NCI-H2081 (cell line): Measurements from ENCODE around the gene ALKBH8.
"Not testable (repeated sequence)": the region's sequence is repeated elsewhere in the genome, so short reads cannot be mapped to it uniquely, and the experiment has no call there.

Source experiments
- DNase-seq, 2 experiments: peaks; one replicate each; lab custom pipeline; 2025; lab: John Stamatoyannopoulos, UW

Gene ALKBH8

GRCh38 chr11:107577346-107577711 is 11.8 kb upstream of the ALKBH8 start:
- DNase-seq: no peak

DNA sequence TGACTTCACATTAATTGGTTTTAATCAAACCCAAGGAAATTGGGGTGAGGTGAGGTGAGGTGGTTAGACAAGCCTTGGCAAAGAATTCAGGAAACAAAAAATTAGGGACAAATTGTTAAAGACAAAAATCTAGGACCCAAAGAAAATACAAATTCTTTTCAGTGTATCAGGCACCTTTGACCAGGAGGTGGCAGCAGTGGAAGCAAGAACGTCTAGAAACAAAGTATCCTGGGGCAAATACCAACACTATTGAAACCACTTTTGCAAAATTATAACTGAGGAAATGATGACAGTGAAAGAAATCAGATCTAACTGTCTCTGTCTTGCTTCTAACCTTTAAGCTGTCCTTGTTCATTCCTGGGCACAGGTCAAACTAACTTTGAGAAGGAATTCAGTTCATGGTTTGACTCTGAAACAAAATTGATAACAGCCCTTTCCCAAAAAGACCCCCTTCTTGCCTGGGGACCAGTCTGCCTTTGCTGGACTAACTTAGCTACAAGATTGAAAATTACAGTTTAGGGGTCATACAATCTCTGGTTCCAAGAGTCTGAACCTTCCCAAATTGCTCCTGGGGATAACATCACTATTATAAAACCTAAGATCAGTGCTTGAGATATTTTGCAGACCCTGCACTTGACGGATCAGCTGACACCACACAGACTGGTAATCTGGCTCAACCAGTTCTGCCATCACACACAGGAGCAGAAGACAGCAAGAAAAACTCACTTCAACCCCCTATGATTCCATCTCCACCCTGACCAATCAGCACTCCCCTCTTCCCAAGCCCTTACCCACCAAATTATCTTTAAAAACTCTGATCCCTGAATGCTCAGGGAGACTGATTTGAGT is 11.2 kb upstream of the ALKBH8 start:
- DNase-seq: peak; percentile 4 to 37

DNA sequence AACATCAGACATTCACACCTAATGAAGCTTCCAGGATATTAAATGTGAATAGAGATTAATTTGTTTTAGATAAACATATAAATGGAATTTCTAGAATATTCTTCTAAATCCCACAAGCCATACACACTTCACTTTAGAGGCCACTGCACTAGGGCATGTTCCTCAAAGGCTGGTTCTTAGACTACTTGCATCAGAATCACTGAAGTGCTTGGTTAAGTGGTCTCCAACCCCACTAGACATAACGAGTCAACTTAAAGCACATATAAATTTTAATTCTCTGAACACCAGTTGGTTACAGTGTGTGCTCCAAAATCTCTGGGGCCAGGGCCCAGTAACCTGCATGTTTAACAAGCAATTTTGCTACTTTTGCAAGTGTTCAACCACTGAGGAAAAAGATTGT is 7.9 kb upstream of the ALKBH8 start:
- DNase-seq: no peak

DNA sequence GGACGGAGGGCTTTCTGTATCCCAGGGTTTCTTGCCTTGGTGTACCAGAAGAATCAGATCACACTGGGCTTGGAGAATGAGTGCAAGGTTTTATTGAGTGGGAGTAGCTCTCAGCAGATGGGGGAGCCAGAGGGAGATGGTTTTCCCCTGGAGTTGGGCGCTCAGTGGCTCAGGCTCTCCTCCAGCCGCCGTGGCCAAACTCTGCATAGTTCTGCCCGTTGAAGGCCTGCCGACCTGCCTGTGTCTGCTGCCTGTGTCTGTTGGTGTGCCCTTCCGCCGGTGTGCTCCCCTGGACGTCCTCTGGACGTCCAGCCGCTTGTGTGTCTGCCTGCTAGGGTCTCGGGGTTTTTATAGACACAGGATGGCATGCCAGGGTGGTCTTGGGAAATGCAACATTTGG is 4.5 kb upstream of the ALKBH8 start:
- DNase-seq: no peak

- DNase-seq: no peak
Measured at GRCh38 chr11:107567739-107568335, 2.3 kb upstream of the ALKBH8 start.

DNA sequence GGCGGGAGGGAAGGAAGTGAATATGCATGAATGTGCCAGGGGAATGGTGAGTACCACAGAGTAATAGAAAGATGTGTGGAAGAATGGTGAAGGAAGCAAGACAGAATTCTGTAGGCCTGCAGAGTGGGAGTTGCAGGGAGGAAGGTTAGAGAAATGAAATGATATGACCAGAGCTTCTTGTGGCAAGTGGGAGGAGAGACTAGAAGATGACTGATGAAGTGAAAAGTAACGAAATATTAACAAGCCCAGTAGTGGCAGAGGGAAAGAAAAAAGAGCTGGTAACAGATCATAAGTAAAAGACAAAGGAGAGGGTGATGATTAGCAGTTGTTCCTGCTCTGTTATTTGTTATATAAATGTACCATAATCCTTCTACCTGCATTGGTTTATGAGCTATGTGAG is 1.0 kb upstream of the ALKBH8 start:
- no peak for DNase-seq

- DNase-seq: not testable (repeated sequence)
Measured at GRCh38 chr11:107565955-107566501, 493 bp upstream of the ALKBH8 start.

DNA sequence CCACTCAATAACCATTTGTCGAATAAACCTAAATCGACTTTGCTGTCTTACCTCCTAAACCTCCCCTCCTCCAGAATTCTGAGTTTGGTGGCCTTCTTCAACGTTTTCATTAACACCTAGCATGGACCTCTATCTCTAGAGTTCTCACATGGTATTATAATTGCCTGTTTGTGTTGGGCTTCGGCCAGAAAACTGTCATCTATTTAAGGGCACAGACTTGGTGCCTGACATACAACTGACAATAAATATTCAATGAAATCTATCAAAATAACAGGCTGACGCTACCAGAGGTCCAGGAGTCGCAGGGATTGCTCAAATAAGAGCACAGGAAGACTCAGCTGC is 687 bp downstream of the ALKBH8 start:
- peak in 1 of 2 experiments; percentile 67 for DNase-seq

- peak; percentile 38 to 62 for DNase-seq
Measured at GRCh38 chr11:107563702-107564101, 1.8 kb downstream of the ALKBH8 start.

GRCh38 chr11:107562647-107563208 is 2.8 kb downstream of the ALKBH8 start:
- DNase-seq: no peak

GRCh38 chr11:107561688-107562087 is 3.8 kb downstream of the ALKBH8 start:
- DNase-seq: no peak

- DNase-seq: no peak
Measured at GRCh38 chr11:107550304-107550703, 15.2 kb downstream of the ALKBH8 start.

DNA sequence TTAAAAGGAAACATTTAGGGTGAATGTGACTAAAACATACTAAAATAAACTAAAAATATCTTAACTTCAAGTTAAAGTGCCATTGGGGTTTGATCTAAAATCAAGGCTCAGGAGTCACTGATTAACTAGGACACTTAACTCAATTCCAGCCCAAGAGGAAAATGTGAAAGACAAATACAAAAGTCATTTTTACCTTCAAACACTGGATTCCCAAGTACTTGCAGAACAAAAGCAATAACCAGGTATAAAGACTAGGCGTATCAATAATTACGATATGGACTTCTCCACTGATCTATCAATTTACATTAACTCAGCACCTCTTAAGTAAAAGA is 15.6 kb downstream of the ALKBH8 start:
- DNase-seq: no peak

GRCh38 chr11:107549253-107549953 is 16.1 kb downstream of the ALKBH8 start:
- DNase-seq: peak; percentile 19 to 20

DNA sequence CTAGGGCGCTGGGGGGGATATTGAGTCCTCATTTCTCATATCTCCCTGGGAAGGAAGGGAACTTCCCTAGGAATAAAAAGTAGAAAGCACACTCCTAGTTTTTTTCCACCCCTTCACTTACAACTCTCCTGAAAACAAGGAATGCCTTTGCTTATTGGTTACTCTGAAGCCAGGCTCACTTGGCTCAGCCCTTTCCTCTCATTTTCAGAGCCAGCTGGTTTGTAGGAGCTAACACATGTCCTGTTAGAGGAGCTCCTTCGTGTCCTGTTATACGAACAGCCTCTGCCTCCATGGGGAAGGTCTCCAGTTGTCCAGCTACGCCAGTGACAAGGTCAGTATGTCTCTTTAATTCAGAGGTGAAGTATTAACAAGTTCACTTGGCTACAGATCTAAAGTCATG is 17.6 kb downstream of the ALKBH8 start:
- no peak for DNase-seq

DNA sequence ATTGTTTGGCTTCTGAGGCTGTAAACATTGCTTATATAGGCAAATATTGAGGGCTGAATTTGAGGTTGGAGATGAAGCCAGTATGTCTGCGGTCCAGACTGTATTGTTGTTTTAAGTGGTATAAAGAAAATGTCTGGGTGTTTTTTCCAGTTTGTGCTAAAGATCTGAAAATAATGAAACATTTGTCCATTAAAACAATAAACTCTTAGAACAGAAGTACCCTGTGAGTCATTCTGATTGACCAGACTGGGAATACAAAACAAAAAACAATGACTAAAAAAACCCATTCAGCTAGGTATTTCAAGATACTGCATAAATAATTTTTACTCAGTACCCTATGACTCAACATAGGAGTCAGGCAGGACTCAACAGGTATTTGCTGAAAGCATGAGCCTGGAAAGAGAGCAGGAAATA is 20.4 kb downstream of the ALKBH8 start:
- no peak for DNase-seq

DNA sequence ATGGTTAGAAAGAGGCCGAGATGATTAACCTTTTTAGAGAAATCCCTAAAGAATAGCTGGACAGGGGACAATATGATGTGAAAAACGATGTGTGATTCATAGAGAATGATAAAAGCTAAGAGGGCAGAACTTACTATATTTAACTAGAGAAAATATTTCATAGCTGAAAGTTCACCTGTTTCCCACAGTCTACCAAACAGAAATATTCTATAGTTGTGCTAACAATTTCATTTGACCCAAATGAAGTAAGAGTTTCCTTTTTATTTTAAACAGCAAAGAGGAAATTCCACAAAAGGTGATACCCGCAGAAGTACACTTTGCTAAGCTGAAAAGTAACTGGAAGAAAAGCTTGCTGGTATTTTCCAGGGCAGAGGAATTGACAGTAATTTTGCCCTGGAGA is 26.7 kb downstream of the ALKBH8 start:
- no peak for DNase-seq

GRCh38 chr11:107538239-107538638 is 27.3 kb downstream of the ALKBH8 start:
- no peak for DNase-seq

GRCh38 chr11:107537155-107537554 is 28.4 kb downstream of the ALKBH8 start:
- DNase-seq: not testable (repeated sequence)

GRCh38 chr11:107526197-107526596 is 39.3 kb downstream of the ALKBH8 start:
- no peak for DNase-seq

DNA sequence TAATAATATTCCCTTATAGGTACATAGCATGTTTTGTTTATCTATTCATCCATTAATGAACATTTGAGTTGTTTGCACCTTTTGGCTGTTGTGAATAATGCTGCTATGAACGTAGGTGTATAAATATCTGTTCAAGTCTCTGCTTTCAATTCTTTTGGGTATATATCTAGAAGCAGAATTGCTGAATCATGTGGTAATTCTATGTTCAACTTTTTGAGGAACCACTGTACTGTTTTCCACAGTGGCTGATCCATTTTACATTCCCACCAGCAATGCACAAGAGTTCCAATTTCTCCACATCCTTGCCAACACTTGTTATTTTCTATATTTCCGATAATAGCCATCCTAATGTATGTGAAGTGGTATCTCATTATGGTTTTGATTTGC is 56.7 kb downstream of the ALKBH8 start:
- no peak for DNase-seq

DNA sequence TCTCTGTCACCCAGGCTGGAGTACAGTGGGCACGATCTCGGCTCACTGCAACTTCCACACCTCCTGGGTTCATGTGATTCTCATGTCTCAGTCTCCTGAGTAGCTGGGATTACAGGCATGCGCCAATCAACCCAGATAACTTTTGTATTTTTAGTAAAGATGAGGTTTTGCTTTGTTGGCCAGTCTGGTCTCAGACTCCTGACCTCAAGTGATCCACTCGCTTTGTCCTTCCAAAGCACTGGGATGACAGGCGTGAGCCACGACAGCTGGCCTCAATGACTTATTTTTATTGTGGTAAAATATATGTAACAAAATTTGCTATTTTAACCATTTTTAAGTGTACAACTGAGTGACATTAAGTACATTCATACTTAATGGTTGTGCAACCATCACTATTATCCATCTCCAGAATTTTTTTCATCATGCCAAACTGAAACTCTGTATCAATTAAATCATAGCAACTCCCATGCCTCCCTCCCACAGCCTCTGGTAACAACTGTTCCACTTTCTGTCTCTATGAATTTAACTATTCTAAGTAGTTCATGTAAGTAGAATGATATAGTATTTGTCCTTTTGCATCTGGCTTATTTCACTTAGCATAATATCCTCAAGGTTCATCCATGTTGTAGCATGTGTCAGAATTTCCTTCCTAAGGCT is 57.2 kb downstream of the ALKBH8 start:
- no peak for DNase-seq
